A549 (cell line): ENCODE results near the gene NUDCD3. TPM values are rescaled to one million over a fixed set of nuclear protein-coding genes. Genes with fewer than 3 reads are reported as not detected.

Experiments
- ATAC-seq, 2 experiments: fragments of 200-7000 bp in 1 of 2; fragments of >200 bp in 1 of 2; cut with Nextera tagmentation in 1 of 2; cut with Tn5 transposase in 1 of 2; 3 replicates each; pipeline versions ENCODE4 v1.8.0 to v1.9.1; 2018 to 2020; ENCODE audit warnings: mild to moderate bottlenecking in 1 of 2, moderate library complexity in 1 of 2
- CTCF ChIA-PET: fragments of 300-600 bp; sonication (Branson Sonifier 250); formaldehyde crosslinking; extraction: SDS; loops from one replicate; lab custom pipeline; 2021; ENCODE audit warnings: antibody characterized with exemption, inconsistent platforms; lab: Yijun Ruan, JAX
- POLR2A ChIA-PET: fragments of 350-600 bp; formaldehyde crosslinking; extraction: SDS; loops from one replicate; lab custom pipeline; 2021; ENCODE audit warnings: antibody characterized with exemption, inconsistent platforms; lab: Yijun Ruan, JAX
- DNase-seq, 2 experiments: peaks; one replicate each; pipeline versions ENCODE4 v3.0.0 to v3.0.0-alpha.2; 2011 to 2016; ENCODE audit warnings: low read depth in 1 of 2, low spot score in 1 of 2
- FAIRE-seq: peaks from 2 replicates; lab custom pipeline; 2011; peaks lifted over from hg19 to GRCh38; lab: Jason Lieb, UNC
- H3K27ac ChIP-seq, 2 experiments: fragments of >200 bp; sonication (Bioruptor Twin); formaldehyde crosslinking; 3 replicates each; pipeline ENCODE4 v1.5.1; 2016 to 2017
- H3K4me1 ChIP-seq: fragments of >200 bp; sonication (Bioruptor Twin); formaldehyde crosslinking; 3 replicates; pipeline ENCODE4 v1.6.1; 2016
- H3K4me2 ChIP-seq: fragments of >200 bp; sonication (Bioruptor Twin); formaldehyde crosslinking; 3 replicates; pipeline ENCODE4 v1.6.1; 2016
- H3K4me3 ChIP-seq: fragments of >200 bp; sonication (Bioruptor Twin); formaldehyde crosslinking; 3 replicates; pipeline ENCODE4 v1.5.1; 2016
- H3K9me3 ChIP-seq: fragments of >200 bp; sonication (Bioruptor Twin); formaldehyde crosslinking; 3 replicates; pipeline ENCODE4 v1.6.1; 2016
- CEBPB ChIP-seq, 2 experiments: fragments of >200 bp in 1 of 2; sonication (Bioruptor Twin) in 1 of 2; formaldehyde crosslinking in 1 of 2; IDR thresholded peaks; 2 replicates each; pipeline ENCODE4 v1.6.1; 2012 to 2016
- CTCF ChIP-seq: fragments of >200 bp; sonication (Bioruptor Twin); formaldehyde crosslinking; IDR thresholded peaks from 3 replicates; pipeline ENCODE4 v1.5.1; 2016
- EHF ChIP-seq: fragments of 250-450 bp; sonication (Bioruptor Pico); IDR thresholded peaks from 2 replicates; pipeline ENCODE4 v1.5.0; 2020; ENCODE audit warnings: mild to moderate bottlenecking
- ELK1 ChIP-seq: fragments of 150-350 bp; IDR thresholded peaks from 2 replicates; pipeline ENCODE4 v1.6.1; 2014; ENCODE audit warnings: low read depth, mild to moderate bottlenecking, low read length
- ESRRA ChIP-seq: fragments of 150-350 bp; IDR thresholded peaks from 2 replicates; pipeline ENCODE4 v1.6.1; 2014; ENCODE audit warnings: mild to moderate bottlenecking, low read length, borderline replicate concordance
- FOSB ChIP-seq: fragments of 250-450 bp; sonication (Bioruptor Pico); IDR thresholded peaks from 2 replicates; pipeline ENCODE4 v1.5.0; 2020; ENCODE audit warnings: mild to moderate bottlenecking, moderate library complexity
- FOSL2 ChIP-seq, 2 experiments: fragments of 450-650 bp in 1 of 2; fragments of >200 bp in 1 of 2; sonication (Bioruptor Twin) in 1 of 2; formaldehyde crosslinking; IDR thresholded peaks; 2 replicates each; pipeline versions ENCODE4 v1.5.0 to v1.6.1; 2016 to 2020; ENCODE audit warnings: mild to moderate bottlenecking in 1 of 2, moderate library complexity in 1 of 2
- FOXS1 ChIP-seq: fragments of 250-450 bp; sonication (Bioruptor Pico); IDR thresholded peaks from 2 replicates; pipeline ENCODE4 v1.5.0; 2020; ENCODE audit warnings: mild to moderate bottlenecking, moderate library complexity
- HEYL ChIP-seq: fragments of 250-450 bp; sonication (Bioruptor Pico); IDR thresholded peaks from 2 replicates; pipeline ENCODE4 v1.8.0; 2021; ENCODE audit warnings: mild to moderate bottlenecking, moderate library complexity
- HMGXB4 ChIP-seq: fragments of 250-450 bp; sonication (Bioruptor Pico); IDR thresholded peaks from 2 replicates; pipeline ENCODE4 v1.5.0; 2021; ENCODE audit warnings: mild to moderate bottlenecking, moderate library complexity, borderline replicate concordance
- JUN ChIP-seq, 2 experiments: fragments of >200 bp; sonication (Bioruptor Twin); formaldehyde crosslinking; IDR thresholded peaks; 2 replicates in 1 of 2; 3 replicates in 1 of 2; pipeline ENCODE4 v1.6.1; 2016 to 2017
- JUNB ChIP-seq: fragments of >200 bp; sonication (Bioruptor Twin); formaldehyde crosslinking; IDR thresholded peaks from 2 replicates; pipeline ENCODE4 v1.6.1; 2016
- KDM1A ChIP-seq: fragments of 200-600 bp; sonication (generic); IDR thresholded peaks from 2 replicates; pipeline ENCODE4 v1.6.1; 2016; ENCODE audit warnings: low read depth, mild to moderate bottlenecking
- MAX ChIP-seq: IDR thresholded peaks from 2 replicates; pipeline ENCODE4 v1.6.1; 2012
- NFE2L2 ChIP-seq: fragments of 150-350 bp; conservative IDR thresholded peaks from 2 replicates; pipeline ENCODE4 v1.6.1; 2014; ENCODE audit warnings: low read length
- NR3C1 ChIP-seq: fragments of >200 bp; sonication (Bioruptor Twin); formaldehyde crosslinking; IDR thresholded peaks from 3 replicates; pipeline ENCODE4 v1.6.1; 2017
- POLR2AphosphoS2 ChIP-seq: conservative IDR thresholded peaks from 2 replicates; pipeline ENCODE4 v1.6.1; 2012; ENCODE audit warnings: low read length, improper control_type of control experiment, inconsistent platforms
- ZNF302 ChIP-seq: fragments of 250-450 bp; sonication (Bioruptor Pico); IDR thresholded peaks from 2 replicates; pipeline ENCODE4 v1.9.0; 2021; ENCODE audit warnings: inconsistent platforms, mild to moderate bottlenecking, moderate library complexity
- WGBS: methylation state at CpG from one replicate; pipeline ENCODE4 v1.1.6; 2017; ENCODE audit errors: missing lambda C conversion rate; 5-methylcytosine and 5-hydroxymethylcytosine counted together
- polyA plus RNA-seq, 4 experiments: library from polyadenylated mRNA; depleted of rRNA in 3 of 4; stranded (reverse); fragments of >200 nt; fragmentation: RNase III in 1 of 4; extraction: RNeasy Plus Mini Kit Qiagen cat#74134 plus additional on column Dnase treatment in 1 of 4; gene quantifications; 2 replicates in 3 of 4; 3 replicates in 1 of 4; pipeline ENCODE4 v1.2.3, GENCODE V29; 2011 to 2017
- TF ChIP-seq, protein P1 (sequence below): fragments of >200 bp; sonication (Bioruptor Twin); formaldehyde crosslinking; IDR thresholded peaks from 3 replicates; pipeline ENCODE4 v1.6.1; 2016
- TF ChIP-seq, protein P2 (sequence below): fragments of 200-600 bp; sonication (generic); IDR thresholded peaks from 2 replicates; pipeline ENCODE4 v1.6.1; 2016; ENCODE audit warnings: antibody characterized with exemption, mild to moderate bottlenecking, moderate library complexity

The NUDCD3 gene
- polyA plus RNA-seq, 2 of the 4 experiments (the other 2 are of a cell fraction) = 44.3 to 66.3 TPM

GRCh38 chr7:44368885-44369284 is 121.6 kb downstream of the NUDCD3 start:
- Histone ChIP-seq H3K4me1 (peaks cover 25% of the 10 kb centered on the region), H3K4me3 (no peak overlapping the region), H3K4me2 (0 out of 3 replicates have a peak overlapping the region, but pooled peaks have one; percentile 21), H3K9me3 (0 out of 3 replicates have a peak, but pooled peaks cover 4% of the 10 kb centered on the region), H3K27ac (0 out of 6 replicates have a peak overlapping the region, but pooled peaks of 1 of the 2 experiments have one; percentile 31)
- FAIRE-seq (no peak), DNase-seq (no peak), ATAC-seq (no peak)
- ChIA-PET POLR2A (no interaction called here), CTCF (interaction anchor here (1.0 to 1.3 kb wide), 3 partner anchors 41 to 109 kb away, joined by 3 read pairs; no protein-coding TSS in a partner anchor)
- WGBS = 94% methylated on average over 1 of the region's 1 CpG
- TF ChIP-seq FOXS1 (no peak), CEBPB (IDR thresholded peaks at IDR 0.05) (no peak), MAX (no peak), ESRRA (no peak), HEYL (no peak), KDM1A (no peak), JUN (IDR thresholded peaks at IDR 0.05) (no peak), ZNF302 (CRISPR knock-in tag) (no peak), EHF (CRISPR knock-in tag) (no peak), POLR2AphosphoS2 (no peak), NR3C1 (no peak), FOSB (CRISPR knock-in tag) (no peak), ELK1 (no peak), CTCF (no peak), HMGXB4 (no peak), NFE2L2 (no peak), JUNB (no peak), FOSL2 (IDR thresholded peaks at IDR 0.05) (no peak), FOSL2 (CRISPR knock-in tag; IDR thresholded peaks at IDR 0.05) (no peak)
- TF ChIP-seq, protein P1, sequence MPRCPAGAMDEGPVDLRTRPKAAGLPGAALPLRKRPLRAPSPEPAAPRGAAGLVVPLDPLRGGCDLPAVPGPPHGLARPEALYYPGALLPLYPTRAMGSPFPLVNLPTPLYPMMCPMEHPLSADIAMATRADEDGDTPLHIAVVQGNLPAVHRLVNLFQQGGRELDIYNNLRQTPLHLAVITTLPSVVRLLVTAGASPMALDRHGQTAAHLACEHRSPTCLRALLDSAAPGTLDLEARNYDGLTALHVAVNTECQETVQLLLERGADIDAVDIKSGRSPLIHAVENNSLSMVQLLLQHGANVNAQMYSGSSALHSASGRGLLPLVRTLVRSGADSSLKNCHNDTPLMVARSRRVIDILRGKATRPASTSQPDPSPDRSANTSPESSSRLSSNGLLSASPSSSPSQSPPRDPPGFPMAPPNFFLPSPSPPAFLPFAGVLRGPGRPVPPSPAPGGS = no peak
- TF ChIP-seq, protein P2, sequence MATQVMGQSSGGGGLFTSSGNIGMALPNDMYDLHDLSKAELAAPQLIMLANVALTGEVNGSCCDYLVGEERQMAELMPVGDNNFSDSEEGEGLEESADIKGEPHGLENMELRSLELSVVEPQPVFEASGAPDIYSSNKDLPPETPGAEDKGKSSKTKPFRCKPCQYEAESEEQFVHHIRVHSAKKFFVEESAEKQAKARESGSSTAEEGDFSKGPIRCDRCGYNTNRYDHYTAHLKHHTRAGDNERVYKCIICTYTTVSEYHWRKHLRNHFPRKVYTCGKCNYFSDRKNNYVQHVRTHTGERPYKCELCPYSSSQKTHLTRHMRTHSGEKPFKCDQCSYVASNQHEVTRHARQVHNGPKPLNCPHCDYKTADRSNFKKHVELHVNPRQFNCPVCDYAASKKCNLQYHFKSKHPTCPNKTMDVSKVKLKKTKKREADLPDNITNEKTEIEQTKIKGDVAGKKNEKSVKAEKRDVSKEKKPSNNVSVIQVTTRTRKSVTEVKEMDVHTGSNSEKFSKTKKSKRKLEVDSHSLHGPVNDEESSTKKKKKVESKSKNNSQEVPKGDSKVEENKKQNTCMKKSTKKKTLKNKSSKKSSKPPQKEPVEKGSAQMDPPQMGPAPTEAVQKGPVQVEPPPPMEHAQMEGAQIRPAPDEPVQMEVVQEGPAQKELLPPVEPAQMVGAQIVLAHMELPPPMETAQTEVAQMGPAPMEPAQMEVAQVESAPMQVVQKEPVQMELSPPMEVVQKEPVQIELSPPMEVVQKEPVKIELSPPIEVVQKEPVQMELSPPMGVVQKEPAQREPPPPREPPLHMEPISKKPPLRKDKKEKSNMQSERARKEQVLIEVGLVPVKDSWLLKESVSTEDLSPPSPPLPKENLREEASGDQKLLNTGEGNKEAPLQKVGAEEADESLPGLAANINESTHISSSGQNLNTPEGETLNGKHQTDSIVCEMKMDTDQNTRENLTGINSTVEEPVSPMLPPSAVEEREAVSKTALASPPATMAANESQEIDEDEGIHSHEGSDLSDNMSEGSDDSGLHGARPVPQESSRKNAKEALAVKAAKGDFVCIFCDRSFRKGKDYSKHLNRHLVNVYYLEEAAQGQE = no peak
